GM12865 (cell line): ENCODE data around the gene SERAC1.
"Not testable (repeated sequence)": the region's sequence is repeated elsewhere in the genome, so short reads cannot be mapped to it uniquely, and the experiment has no call there.

Experiments
- DNase-seq: peaks from one replicate; pipeline ENCODE4 v3.0.0; 2010; ENCODE audit warnings: low read depth
- H3K4me3 ChIP-seq: 2 replicates; pipeline ENCODE4 v1.5.1; 2011; ENCODE audit warnings: mild to moderate bottlenecking, low read depth, low read length, control low read depth
- TF ChIP-seq, protein P1 (sequence below): IDR thresholded peaks from 2 replicates; pipeline ENCODE4 v1.5.1; 2011; ENCODE audit warnings: low read length, control low read depth, low read depth, inconsistent platforms; ENCODE audit not compliant: insufficient read depth; ENCODE audit errors: missing control alignments

Gene SERAC1

DNA sequence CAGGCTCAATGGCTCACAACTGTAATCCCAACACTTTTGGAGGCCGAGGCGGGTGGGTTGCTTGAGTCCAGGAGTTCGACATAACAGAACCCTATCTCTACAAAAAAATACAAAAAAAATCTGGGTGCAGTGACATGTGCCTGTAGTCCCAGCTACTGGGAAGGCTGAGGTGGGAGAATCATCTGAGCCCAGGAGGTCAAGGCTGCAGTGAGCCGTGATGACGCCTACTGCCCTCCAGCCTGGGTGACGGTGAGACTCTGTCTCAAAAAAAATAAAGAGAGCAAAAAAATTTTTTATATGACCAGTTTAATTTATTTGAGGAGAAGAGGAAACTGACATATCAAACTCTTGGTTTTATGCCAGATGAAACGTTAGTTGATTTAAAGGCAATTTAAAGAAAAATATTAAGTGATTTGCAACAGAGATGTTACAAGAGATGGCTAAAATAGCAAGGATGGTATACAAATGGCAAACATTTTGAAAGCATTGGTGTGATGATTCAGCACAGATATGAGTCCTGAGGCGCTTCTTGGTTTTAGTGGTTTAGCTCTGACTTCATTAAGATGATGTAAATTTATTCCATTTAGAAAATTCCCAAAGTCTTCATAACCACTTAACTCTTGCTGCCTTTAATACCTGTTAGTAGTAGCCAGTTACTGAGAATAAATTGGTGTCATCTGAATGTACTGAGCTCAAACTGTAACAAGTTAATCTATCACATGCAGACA lies 17.8 kb upstream of the SERAC1 start:
- TF ChIP-seq, protein P1, sequence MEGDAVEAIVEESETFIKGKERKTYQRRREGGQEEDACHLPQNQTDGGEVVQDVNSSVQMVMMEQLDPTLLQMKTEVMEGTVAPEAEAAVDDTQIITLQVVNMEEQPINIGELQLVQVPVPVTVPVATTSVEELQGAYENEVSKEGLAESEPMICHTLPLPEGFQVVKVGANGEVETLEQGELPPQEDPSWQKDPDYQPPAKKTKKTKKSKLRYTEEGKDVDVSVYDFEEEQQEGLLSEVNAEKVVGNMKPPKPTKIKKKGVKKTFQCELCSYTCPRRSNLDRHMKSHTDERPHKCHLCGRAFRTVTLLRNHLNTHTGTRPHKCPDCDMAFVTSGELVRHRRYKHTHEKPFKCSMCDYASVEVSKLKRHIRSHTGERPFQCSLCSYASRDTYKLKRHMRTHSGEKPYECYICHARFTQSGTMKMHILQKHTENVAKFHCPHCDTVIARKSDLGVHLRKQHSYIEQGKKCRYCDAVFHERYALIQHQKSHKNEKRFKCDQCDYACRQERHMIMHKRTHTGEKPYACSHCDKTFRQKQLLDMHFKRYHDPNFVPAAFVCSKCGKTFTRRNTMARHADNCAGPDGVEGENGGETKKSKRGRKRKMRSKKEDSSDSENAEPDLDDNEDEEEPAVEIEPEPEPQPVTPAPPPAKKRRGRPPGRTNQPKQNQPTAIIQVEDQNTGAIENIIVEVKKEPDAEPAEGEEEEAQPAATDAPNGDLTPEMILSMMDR, result no peak
- no peak overlapping the region for H3K4me3 ChIP-seq
- no peak for DNase-seq

DNA sequence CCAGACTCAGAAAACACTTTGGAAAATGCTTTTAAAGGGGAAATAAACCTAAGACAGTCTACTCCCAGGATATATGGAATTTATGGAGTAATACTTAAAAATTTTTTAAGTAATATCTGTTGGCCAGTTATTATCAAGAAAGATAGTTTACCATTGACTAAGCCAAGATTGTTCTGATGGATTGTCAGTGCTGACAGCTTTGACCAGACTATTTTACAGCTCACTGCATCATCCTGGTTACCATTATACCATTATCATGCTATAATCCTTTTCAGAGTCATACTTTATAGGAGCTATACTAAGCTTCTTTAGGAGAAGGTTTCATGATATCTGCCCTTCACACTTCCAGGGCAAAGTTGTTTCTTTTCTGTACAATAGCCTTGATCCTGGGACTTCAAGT lies 16.5 kb upstream of the SERAC1 start:
- H3K4me3 ChIP-seq, result no peak overlapping the region
- TF ChIP-seq, protein P1, result no peak
- no peak for DNase-seq

DNA sequence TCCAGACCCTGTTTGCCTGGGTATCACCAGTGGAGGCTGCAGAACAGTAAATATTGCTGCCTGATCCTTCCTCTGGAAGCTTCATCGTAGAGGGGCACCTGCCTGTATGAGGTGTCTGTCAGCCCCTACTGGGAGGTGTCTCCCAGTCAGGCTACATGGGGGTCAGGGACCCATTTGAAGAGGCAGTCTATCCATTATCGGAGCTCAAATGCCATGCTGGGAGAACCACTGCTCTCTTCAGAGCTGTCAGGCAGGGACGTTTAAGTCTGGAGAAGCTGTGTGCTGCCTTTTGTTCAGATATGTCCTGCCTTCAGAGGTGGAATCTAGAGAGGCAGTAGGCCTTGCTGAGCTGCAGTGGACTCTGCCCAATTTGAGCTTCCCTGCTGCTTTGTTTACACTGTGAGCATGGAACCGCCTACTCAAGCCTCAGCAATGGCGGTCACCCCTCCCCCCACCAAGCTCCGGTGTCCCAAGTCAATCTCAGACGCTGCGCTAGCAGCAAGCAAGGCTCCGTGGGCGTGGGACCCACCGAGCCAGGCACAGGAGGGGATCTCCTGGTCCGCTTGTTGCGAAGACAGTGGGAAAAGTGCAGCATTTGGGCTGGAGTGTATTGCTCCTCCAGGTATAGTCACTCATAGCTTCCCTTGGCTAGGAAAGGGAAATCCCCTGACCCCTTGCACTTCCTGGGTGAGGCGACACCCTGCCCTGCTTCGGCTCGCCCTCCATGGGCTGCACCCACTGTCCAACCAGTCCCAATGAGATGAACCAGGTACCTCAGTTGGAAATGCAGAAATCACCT lies 15.3 kb upstream of the SERAC1 start:
- not testable (repeated sequence) for DNase-seq

DNA sequence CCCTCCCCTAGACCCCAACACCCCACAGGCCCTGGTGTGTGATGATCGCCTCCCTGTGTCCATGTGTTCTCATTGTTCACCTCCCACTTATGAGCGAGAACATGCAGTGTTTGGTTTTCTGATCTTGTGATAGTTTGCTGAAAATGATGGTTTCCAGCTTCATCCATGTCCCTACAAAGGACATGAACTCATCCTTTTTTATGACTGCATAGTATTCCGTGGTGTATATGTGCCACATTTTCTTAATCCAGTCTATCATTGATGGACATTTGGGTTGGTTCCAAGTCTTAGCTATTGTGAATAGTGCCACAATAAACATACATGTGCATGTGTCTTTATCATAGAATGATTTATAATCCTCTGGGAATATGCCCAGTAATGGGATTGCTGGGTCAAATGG lies 9.7 kb upstream of the SERAC1 start:
- not testable (repeated sequence) for DNase-seq, H3K4me3 ChIP-seq

More for the DNA sequence above, 15.3 kb upstream of the SERAC1 start:
- not testable (repeated sequence) for H3K4me3 ChIP-seq

DNA sequence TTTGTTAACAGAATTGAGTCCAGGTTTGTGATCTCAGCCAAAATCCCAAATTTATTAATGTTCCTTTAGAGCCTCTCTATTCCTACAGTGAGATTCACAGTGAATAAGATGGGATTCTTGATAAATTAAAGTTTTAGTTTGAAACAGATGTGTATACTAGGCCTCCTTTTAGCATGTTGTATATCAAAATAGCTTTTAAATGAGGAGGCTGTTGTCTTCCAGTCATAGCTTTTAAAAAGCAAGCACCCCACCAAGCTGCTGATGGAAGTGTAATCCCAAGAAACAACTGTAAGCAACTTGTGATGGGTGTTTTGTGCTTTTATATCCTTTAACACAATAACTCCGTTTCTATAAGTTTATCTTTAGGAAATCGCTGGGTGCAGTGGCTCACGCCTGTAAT lies 7.0 kb upstream of the SERAC1 start:
- TF ChIP-seq, protein P1, result no peak
- H3K4me3 ChIP-seq, result no peak overlapping the region
- DNase-seq, result no peak

DNA sequence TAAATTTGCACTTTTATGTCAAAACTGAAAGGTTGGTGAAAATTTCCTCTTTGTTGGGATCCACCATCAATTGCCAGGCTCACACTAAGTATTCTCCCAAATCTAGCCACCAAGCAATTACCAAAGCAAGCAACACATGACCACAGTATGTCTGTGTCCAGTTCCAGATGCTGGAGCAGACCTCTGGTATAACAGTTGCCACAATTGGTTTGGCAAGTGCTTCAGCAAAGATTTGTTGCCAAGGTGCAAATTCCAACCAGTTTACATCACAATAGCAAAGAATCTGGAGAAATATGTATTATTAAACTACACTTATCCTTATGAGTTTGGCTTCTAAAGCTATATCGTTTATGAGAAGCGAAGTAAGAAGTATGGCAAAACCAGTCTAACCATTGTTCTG lies 6.5 kb upstream of the SERAC1 start:
- H3K4me3 ChIP-seq, result no peak overlapping the region
- TF ChIP-seq, protein P1, result no peak
- DNase-seq, result no peak

DNA sequence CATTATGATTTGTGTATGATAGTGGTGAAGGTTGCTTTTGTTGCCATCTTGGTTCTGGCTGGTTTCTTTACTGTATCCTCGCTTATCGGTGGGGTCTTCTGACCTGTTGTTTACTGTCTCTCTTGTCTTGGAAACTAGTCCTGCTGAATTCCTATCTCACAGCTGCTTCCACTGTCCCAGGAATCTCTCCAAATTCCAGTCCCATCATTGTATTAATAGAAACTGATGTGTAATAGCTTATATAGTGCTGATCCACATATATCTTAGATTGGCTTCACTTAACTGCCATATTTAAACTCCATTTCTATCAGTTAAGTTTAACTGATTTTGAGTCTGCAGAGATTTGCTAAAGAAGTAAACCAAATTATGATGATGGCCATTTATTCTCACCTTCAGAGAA lies 6.0 kb upstream of the SERAC1 start:
- no peak overlapping the region for H3K4me3 ChIP-seq
- DNase-seq, result no peak
- TF ChIP-seq, protein P1, result no peak

DNA sequence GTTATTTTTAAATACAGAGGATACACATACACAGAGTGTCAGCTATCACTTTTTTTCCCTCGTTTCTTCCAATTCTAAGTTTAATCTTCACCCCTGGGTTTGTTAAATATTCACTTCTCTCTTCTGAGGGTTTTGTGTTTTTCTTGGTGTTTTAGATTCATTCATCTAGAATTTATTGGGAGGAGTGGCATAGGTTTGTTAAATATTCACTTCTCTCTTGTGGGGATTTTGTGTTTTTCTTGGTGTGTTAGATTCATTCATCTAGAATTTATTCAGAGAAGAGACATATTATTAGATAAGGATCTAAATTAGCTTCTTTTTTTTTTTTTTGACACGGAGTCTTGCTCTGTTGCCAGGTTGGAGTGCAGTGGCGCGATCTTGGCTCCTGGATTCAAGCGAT lies 3.9 kb upstream of the SERAC1 start:
- TF ChIP-seq, protein P1, result no peak
- no peak overlapping the region for H3K4me3 ChIP-seq
- DNase-seq, result no peak
